HUES6 (cell line): ENCODE results near the gene RETREG2.
A peak's percentile ranks its signal among the peaks of the same experiment; 100 is the strongest.

Source experiments
- H3K27ac ChIP-seq: 2 replicates; pipeline ENCODE4 v1.7.0; 2013; ENCODE audit warnings: low read depth, mild to moderate bottlenecking, low read length, inconsistent platforms
- H3K27me3 ChIP-seq: 2 replicates; pipeline ENCODE4 v1.6.1; 2013; ENCODE audit warnings: low read length; ENCODE audit not compliant: control insufficient read depth, insufficient read depth
- H3K36me3 ChIP-seq: 2 replicates; pipeline ENCODE4 v1.6.1; 2013; ENCODE audit warnings: low read length; ENCODE audit not compliant: control insufficient read depth, insufficient read depth
- H3K4me1 ChIP-seq: 2 replicates; pipeline ENCODE4 v1.6.1; 2013; ENCODE audit warnings: low read length; ENCODE audit not compliant: control insufficient read depth, insufficient read depth
- H3K4me3 ChIP-seq: 2 replicates; pipeline ENCODE4 v1.5.1; 2013; ENCODE audit warnings: low read depth, low read length
- H3K9ac ChIP-seq: one replicate; pipeline ENCODE4 v1.6.1; 2013; ENCODE audit warnings: mild to moderate bottlenecking, low read length
- H3K9me3 ChIP-seq: 2 replicates; pipeline ENCODE4 v1.6.1; 2013; ENCODE audit warnings: low read depth, low read length; ENCODE audit not compliant: control insufficient read depth, insufficient read depth

The RETREG2 gene

GRCh38 chr2:219218732-219219701, 40.9 kb downstream of the RETREG2 start, which contains the start of gene ABCB6:
Gene ABCB6, minus strand, starts transcription at chr2:219218958. Its CDS starts 285 bp downstream, at chr2:219218673.
- H3K27me3 ChIP-seq, result no peaks in the 10 kb centered on the region
- peak within 1 kb of the TSS; percentile 86 for H3K9ac ChIP-seq
- no peaks in the 10 kb centered on the region for H3K9me3 ChIP-seq
- H3K27ac ChIP-seq, result peak within 1 kb of the TSS; percentile 75; the same call in 1 of the 2 replicates
- H3K4me1 ChIP-seq, result peaks cover 18% of the 10 kb centered on the region
- H3K4me3 ChIP-seq, result peak within 1 kb of the TSS; percentile 73
- peaks cover 59% of the 10 kb centered on the region for H3K36me3 ChIP-seq

- Histone ChIP-seq H3K27me3 (no peaks in the 10 kb centered on the region), H3K9ac (peak overlapping the region; percentile 86), H3K4me1 (peaks cover 18% of the 10 kb centered on the region), H3K4me3 (no peak overlapping the region), H3K36me3 (peaks cover 59% of the 10 kb centered on the region), H3K27ac (no peak overlapping the region), H3K9me3 (no peaks in the 10 kb centered on the region)
Observed at GRCh38 chr2:219219784-219220532, 41.9 kb downstream of the RETREG2 start.

GRCh38 chr2:219220652-219221402, 42.8 kb downstream of the RETREG2 start:
- Histone ChIP-seq H3K36me3 (peaks cover 59% of the 10 kb centered on the region), H3K9ac (no peak overlapping the region), H3K4me1 (peaks cover 18% of the 10 kb centered on the region), H3K27me3 (no peaks in the 10 kb centered on the region), H3K9me3 (no peaks in the 10 kb centered on the region), H3K27ac (no peak overlapping the region), H3K4me3 (no peak overlapping the region)

GRCh38 chr2:219221957-219222518, 44.0 kb downstream of the RETREG2 start:
- Histone ChIP-seq H3K36me3 (peaks cover 64% of the 10 kb centered on the region), H3K9me3 (no peaks in the 10 kb centered on the region), H3K4me1 (peaks cover 10% of the 10 kb centered on the region; the same call in 1 of the 2 replicates), H3K9ac (no peak overlapping the region), H3K27me3 (no peaks in the 10 kb centered on the region), H3K4me3 (no peak overlapping the region), H3K27ac (no peak overlapping the region)

- H3K27ac ChIP-seq, result no peak overlapping the region
- H3K4me3 ChIP-seq, result no peak overlapping the region
- no peaks in the 10 kb centered on the region for H3K27me3 ChIP-seq
- no peak overlapping the region for H3K9ac ChIP-seq
- peaks cover 64% of the 10 kb centered on the region for H3K36me3 ChIP-seq
- peaks cover 13% of the 10 kb centered on the region; the same call in 1 of the 2 replicates for H3K4me1 ChIP-seq
- H3K9me3 ChIP-seq, result no peaks in the 10 kb centered on the region
Observed at GRCh38 chr2:219223831-219224610, 45.9 kb downstream of the RETREG2 start.

GRCh38 chr2:219225350-219225749, 47.3 kb downstream of the RETREG2 start:
- H3K9ac ChIP-seq, result no peak overlapping the region
- H3K27me3 ChIP-seq, result no peaks in the 10 kb centered on the region
- peaks cover 61% of the 10 kb centered on the region for H3K36me3 ChIP-seq
- peaks cover 8% of the 10 kb centered on the region; the same call in 1 of the 2 replicates for H3K4me1 ChIP-seq
- H3K4me3 ChIP-seq, result no peak overlapping the region
- no peak overlapping the region for H3K27ac ChIP-seq
- H3K9me3 ChIP-seq, result no peaks in the 10 kb centered on the region

GRCh38 chr2:219228041-219228910, 50.2 kb downstream of the RETREG2 start:
- peaks cover 52% of the 10 kb centered on the region for H3K36me3 ChIP-seq
- H3K4me3 ChIP-seq, result peak overlapping the region; percentile 74
- H3K27me3 ChIP-seq, result no peaks in the 10 kb centered on the region
- no peak overlapping the region; the same call in 1 of the 2 replicates for H3K27ac ChIP-seq
- H3K4me1 ChIP-seq, result peaks cover 11% of the 10 kb centered on the region; the same call in 1 of the 2 replicates
- peak overlapping the region; percentile 71 for H3K9ac ChIP-seq
- no peaks in the 10 kb centered on the region for H3K9me3 ChIP-seq

GRCh38 chr2:219228911-219229304, 50.8 kb downstream of the RETREG2 start:
- Histone ChIP-seq H3K36me3 (peaks cover 52% of the 10 kb centered on the region), H3K27me3 (no peaks in the 10 kb centered on the region), H3K9me3 (no peaks in the 10 kb centered on the region), H3K27ac (peak overlapping the region; percentile 60; the same call in 1 of the 2 replicates), H3K4me3 (peak overlapping the region; percentile 74), H3K4me1 (peaks cover 11% of the 10 kb centered on the region; the same call in 1 of the 2 replicates), H3K9ac (peak overlapping the region; percentile 71)

- H3K27me3 ChIP-seq, result no peaks in the 10 kb centered on the region
- H3K27ac ChIP-seq, result peak within 1 kb of the TSS; percentile 60
- H3K9me3 ChIP-seq, result no peaks in the 10 kb centered on the region
- H3K9ac ChIP-seq, result peak within 1 kb of the TSS; percentile 72
- peaks cover 11% of the 10 kb centered on the region; the same call in 1 of the 2 replicates for H3K4me1 ChIP-seq
- H3K36me3 ChIP-seq, result peaks cover 52% of the 10 kb centered on the region
- peak within 1 kb of the TSS; percentile 74 for H3K4me3 ChIP-seq
Observed at GRCh38 chr2:219229305-219230058, 51.4 kb downstream of the RETREG2 start, which contains the start of the genes ANKZF1 and ATG9A. Gene ANKZF1, plus strand, starts transcription at chr2:219229806. Its CDS starts 452 bp downstream, at chr2:219230258. Gene ATG9A, minus strand, starts transcription at chr2:219229636. Its CDS starts 1,612 bp downstream, at chr2:219228024.
